ENCODE measurements around the gene B4GALNT1. TPM values are rescaled to one million over a fixed set of nuclear protein-coding genes. Genes with fewer than 3 reads are reported as not detected.
"Not testable (repeated sequence)": the region's sequence is repeated elsewhere in the genome, so short reads cannot be mapped to it uniquely, and the experiment has no call there.

Gene B4GALNT1
- total RNA-seq, 1 experiment from 2014 or later, result 31.3 TPM

DNA sequence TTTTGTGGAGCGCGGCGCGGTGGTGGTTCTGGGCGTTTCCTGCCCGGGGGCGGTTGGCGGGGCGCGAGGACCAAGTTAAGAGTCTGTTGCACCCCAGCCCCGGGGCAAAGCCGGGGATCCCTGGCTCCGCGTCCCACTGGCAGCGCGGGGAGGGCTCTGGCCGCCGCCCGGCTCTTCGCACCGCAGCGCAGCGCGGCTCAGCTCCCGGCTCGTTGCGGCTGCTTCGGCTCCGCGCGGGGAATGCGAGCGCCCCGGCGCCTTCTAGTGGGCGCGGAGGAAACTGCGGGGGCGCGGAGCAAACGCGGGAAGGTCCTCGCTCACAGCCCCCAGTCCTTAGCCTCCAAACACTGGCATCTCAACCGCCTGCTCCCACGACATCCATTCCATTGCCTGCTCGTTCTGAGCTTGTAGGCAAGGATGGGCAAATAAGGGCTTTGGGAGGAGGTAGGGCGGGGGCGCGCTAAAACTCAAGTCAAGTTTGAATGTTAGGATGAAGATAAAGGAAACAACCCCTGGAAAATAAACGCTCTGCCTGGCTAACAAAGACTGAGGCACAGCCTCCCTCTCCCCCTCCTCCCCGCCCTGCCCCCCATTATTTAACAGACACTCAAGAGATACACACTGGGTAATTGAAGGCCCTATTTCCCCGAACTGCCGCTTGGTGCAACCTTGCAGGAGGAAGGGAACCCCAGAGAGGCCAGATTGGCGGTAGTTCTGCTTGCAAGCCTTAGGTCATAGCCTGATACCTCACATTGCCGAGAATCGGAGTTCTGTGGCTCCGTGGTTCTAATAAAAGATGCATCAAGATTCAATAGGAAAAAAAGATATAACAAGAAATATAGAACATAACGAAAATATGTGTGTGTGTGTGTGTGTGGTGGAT lies at the start of gene B4GALNT1 (continued):
- TF ChIP-seq RAD21 (IDR thresholded peaks at IDR 0.05; ENCODE audit: low read depth), result peak; percentile 49

DNA sequence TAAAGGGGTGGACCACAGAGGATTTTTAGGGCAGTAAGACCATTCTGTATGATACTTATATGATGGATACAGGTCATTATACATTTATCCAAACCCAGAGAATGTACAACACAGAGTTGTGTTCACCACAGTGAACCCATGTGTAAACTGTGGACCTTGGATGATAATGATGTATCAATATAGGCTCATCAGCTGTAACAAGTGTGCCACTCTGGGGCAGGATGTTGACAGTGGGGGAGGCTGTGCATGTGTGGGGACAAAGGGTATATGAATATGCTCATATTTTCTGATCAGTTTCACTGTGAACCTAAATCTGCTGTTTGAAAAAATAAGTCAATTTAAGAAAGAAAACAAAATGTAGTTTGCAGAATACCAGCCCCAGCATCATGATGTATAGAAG lies 46.7 kb upstream of the B4GALNT1 start:
- TF ChIP-seq CBX3 (IDR thresholded peaks at IDR 0.05; ENCODE audit: low read depth) (no peak), EZH2 (IDR thresholded peaks at IDR 0.05) (no peak), SRF (IDR thresholded peaks at IDR 0.05; ENCODE audit: low read depth) (no peak), EGR1 (IDR thresholded peaks at IDR 0.05; ENCODE audit: low read depth) (no peak), JUND (IDR thresholded peaks at IDR 0.05) (no peak)
- Histone ChIP-seq H3K27me3 (ENCODE audit: insufficient read depth, low read length) (no peaks in the 10 kb centered on the region), H3K9me2 (ENCODE audit: insufficient read depth) (no peaks in the 10 kb centered on the region), H3K27ac (ENCODE audit: low read depth, low read length) (no peak overlapping the region), H4K20me1 (ENCODE audit: insufficient read depth) (no peaks in the 10 kb centered on the region), H3K4me1 (ENCODE audit: control insufficient read depth in 1 of 2, insufficient read depth in 2 of 2, low read length in 2 of 2) (no peaks in the 10 kb centered on the region), H3K4me2 (ENCODE audit: low read length) (no peak overlapping the region), H2AFZ (ENCODE audit: low read depth, low read length, poor library complexity, severe bottlenecking) (no peak overlapping the region), H3K4me3 (replicated peaks in 1 of 2; ENCODE audit: low read depth in 1 of 2, low read length in 2 of 2) (no peak overlapping the region), H3K36me3 (ENCODE audit: control insufficient read depth in 1 of 2, insufficient read depth in 2 of 2, low read length in 2 of 2) (no peaks in the 10 kb centered on the region), H3K9me3 (ENCODE audit: control insufficient read depth in 1 of 2, insufficient read depth in 1 of 2, low read depth in 1 of 2, low read length in 2 of 2) (no peaks in the 10 kb centered on the region), H3K79me2 (ENCODE audit: insufficient read depth, low read length) (no peaks in the 10 kb centered on the region), H3K9ac (ENCODE audit: low read length) (no peak overlapping the region)
- POLR2A ChIA-PET, result no interaction called here
- RAD21 ChIA-PET (ENCODE audit: low non-redundant PET in 1 of 2, low total read pairs in 2 of 2, uncharacterized antibody in 2 of 2, unreplicated experiment in 2 of 2), result no interaction called here
- CTCF ChIA-PET, result no interaction called here
- BruUV-seq (replicated peaks), result no TSS peak
- intact Hi-C loops (cut with micrococcal nuclease), result no loop called here
- ATAC-seq, result no peak
- no peak for DNase-seq (ENCODE audit: low read depth, low spot score)

- H4K20me1 ChIP-seq (ENCODE audit: insufficient read depth); H3K79me2 ChIP-seq (ENCODE audit: insufficient read depth, low read length); H3K9me3 ChIP-seq (ENCODE audit: control insufficient read depth in 1 of 2, insufficient read depth in 1 of 2, low read depth in 1 of 2, low read length in 2 of 2); H2AFZ ChIP-seq (ENCODE audit: low read depth, low read length, poor library complexity, severe bottlenecking); H3K4me3 ChIP-seq (replicated peaks in 1 of 2; ENCODE audit: low read depth in 1 of 2, low read length in 2 of 2); H3K4me1 ChIP-seq (ENCODE audit: control insufficient read depth in 1 of 2, insufficient read depth in 2 of 2, low read length in 2 of 2); H3K9ac ChIP-seq (ENCODE audit: low read length); BruUV-seq (replicated peaks); ATAC-seq; POLR2A ChIA-PET; CTCF ChIA-PET; H3K36me3 ChIP-seq (ENCODE audit: control insufficient read depth in 1 of 2, insufficient read depth in 2 of 2, low read length in 2 of 2); H3K27me3 ChIP-seq (ENCODE audit: insufficient read depth, low read length); H3K9me2 ChIP-seq (ENCODE audit: insufficient read depth); H3K27ac ChIP-seq (ENCODE audit: low read depth, low read length); RAD21 ChIA-PET (ENCODE audit: low non-redundant PET in 1 of 2, low total read pairs in 2 of 2, uncharacterized antibody in 2 of 2, unreplicated experiment in 2 of 2); intact Hi-C loops (cut with micrococcal nuclease); DNase-seq (ENCODE audit: low read depth, low spot score); H3K4me2 ChIP-seq (ENCODE audit: low read length): not testable (repeated sequence)
Measured at GRCh38 chr12:57677947-57678346, 44.9 kb upstream of the B4GALNT1 start.

Data from HCT116 (cell line).